Activated naive CD8-positive, alpha-beta T cell treated with anti-CD3 and anti-CD28 coated beads, Interleukin-2, amount 50 U/mL, for 24 hours (primary cell): ENCODE results near the gene OMP.

Source experiments
- ATAC-seq: fragments of 150-1000 bp; cut with Tn5 transposase; one replicate; pipeline ENCODE4 v1.10.0; 2021
- DNase-seq: peaks from one replicate; pipeline ENCODE4 v3.0.0; 2021
- H3K27ac Mint-ChIP-seq: one replicate; pipeline ENCODE4 v1.8.0; 2021; ENCODE audit warnings: mild to moderate bottlenecking, mixed read lengths
- H3K27me3 Mint-ChIP-seq: one replicate; pipeline ENCODE4 v1.8.0; 2021; ENCODE audit warnings: mixed read lengths
- H3K36me3 Mint-ChIP-seq: one replicate; pipeline ENCODE4 v1.8.0; 2021; ENCODE audit warnings: low read depth, mixed read lengths
- H3K4me1 Mint-ChIP-seq: one replicate; pipeline ENCODE4 v1.8.0; 2021; ENCODE audit warnings: mixed read lengths
- H3K4me3 Mint-ChIP-seq: one replicate; pipeline ENCODE4 v1.8.0; 2021; ENCODE audit warnings: mild to moderate bottlenecking, moderate library complexity, mixed read lengths
- H3K9me3 Mint-ChIP-seq: one replicate; pipeline ENCODE4 v1.8.0; 2021; ENCODE audit warnings: mixed read lengths

The OMP gene

DNA sequence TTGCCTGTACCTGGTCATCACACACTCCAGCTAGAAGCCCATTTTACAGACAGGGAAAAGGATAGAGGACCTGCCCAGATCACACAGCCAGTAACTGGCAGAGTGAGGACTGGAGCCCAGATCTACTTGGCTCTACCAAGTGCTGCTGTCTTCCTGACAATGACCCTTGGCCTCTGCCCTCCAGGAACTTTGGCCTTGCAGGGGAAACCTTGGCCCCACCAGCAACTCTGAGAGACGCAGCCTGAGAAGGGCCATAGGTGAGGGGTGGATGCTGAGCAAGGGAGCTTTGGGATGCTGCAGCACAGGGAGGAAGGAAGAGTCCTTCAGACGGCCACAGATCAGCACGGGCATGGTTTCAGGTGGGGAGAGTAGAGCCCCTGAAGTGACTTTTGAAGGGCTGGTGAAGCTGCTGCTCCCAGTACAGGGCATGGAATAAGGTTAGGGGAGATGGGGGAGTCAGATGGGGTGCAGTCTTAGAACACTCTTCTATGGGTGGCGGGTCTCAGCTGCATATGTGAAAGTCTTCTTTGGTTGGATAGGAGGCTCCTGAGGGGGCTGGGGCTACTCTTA, 37.9 kb upstream of the OMP start:
- Mint-ChIP-seq H3K9me3 (no peaks in the 10 kb centered on the region), H3K27me3 (no peaks in the 10 kb centered on the region), H3K4me1 (peaks cover 9% of the 10 kb centered on the region), H3K36me3 (no peaks in the 10 kb centered on the region), H3K4me3 (no peak overlapping the region), H3K27ac (no peak overlapping the region)
- ATAC-seq (no peak), DNase-seq (no peak)

- ATAC-seq (no peak), DNase-seq (no peak)
- Mint-ChIP-seq H3K27me3 (no peaks in the 10 kb centered on the region), H3K36me3 (no peaks in the 10 kb centered on the region), H3K9me3 (no peaks in the 10 kb centered on the region), H3K4me3 (peak overlapping the region; percentile 80), H3K27ac (peak overlapping the region; percentile 73), H3K4me1 (peaks cover 9% of the 10 kb centered on the region)
Observed at GRCh38 chr11:77065878-77066228, 36.8 kb upstream of the OMP start.

DNA sequence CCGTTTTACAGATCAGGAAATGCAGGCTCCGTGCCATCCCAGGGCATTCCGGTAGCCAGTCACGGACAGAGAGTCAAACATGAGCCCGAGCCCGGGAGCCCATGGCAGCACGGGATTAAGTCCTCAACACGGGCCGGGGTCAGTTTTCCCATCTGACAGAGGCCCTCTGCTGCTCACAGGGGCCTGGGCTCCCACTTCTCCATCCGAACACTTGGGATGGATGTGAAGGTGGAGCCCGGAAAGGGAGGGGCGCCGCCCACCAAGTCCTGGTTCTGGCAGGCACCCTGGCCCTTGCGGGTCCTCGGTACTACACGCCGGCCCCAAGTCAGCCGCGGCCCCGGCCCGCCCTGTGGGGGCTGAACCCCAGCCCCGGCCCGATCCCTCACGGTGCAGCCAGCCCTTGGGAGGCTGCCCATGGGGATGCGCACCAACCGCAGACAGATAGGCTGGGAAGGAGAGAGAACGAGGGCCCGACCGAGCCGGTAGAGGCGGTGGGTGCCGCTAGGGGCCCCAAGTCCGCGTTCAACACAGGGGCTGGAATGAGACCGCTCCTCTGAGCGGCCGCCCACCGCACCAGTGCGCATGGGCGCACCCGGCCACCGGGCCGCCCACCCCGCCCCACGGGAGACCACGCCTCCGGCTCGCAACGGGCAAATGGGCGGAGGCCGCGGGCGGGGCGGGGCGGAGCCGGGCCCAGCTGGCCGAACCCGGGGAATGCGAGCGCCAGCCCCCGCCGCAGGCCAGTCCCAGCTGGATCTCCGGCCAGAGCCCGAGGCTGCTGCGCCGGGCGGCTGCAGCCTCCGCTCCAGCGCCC, 36.2 kb upstream of the OMP start, which contains the start of gene CAPN5:
CAPN5 (plus strand) TSS at position 743 of the 814 bp plus-strand sequence. CDS start 17,916 bp downstream, outside the sequence.
- DNase-seq (peak; percentile 91), ATAC-seq (peak; percentile 88)
- no peaks in the 10 kb centered on the region for H3K27me3 Mint-ChIP-seq
- H3K27ac Mint-ChIP-seq: peak within 1 kb of the TSS; percentile 73
- H3K36me3 Mint-ChIP-seq: no peaks in the 10 kb centered on the region
- peak within 1 kb of the TSS; percentile 80 for H3K4me3 Mint-ChIP-seq
- H3K4me1 Mint-ChIP-seq: peaks cover 9% of the 10 kb centered on the region
- H3K9me3 Mint-ChIP-seq: no peaks in the 10 kb centered on the region

- ATAC-seq (no peak), DNase-seq (no peak)
- Mint-ChIP-seq H3K36me3 (no peaks in the 10 kb centered on the region), H3K4me3 (peak overlapping the region; percentile 60), H3K27me3 (no peaks in the 10 kb centered on the region), H3K4me1 (peaks cover 19% of the 10 kb centered on the region), H3K27ac (no peak overlapping the region), H3K9me3 (no peaks in the 10 kb centered on the region)
Observed at GRCh38 chr11:77067861-77068443, 34.7 kb upstream of the OMP start.

GRCh38 chr11:77068457-77069335, 33.9 kb upstream of the OMP start:
- H3K27ac Mint-ChIP-seq: no peak overlapping the region
- no peak overlapping the region for H3K4me3 Mint-ChIP-seq
- DNase-seq: no peak
- H3K27me3 Mint-ChIP-seq: no peaks in the 10 kb centered on the region
- ATAC-seq: no peak
- no peaks in the 10 kb centered on the region for H3K9me3 Mint-ChIP-seq
- H3K36me3 Mint-ChIP-seq: no peaks in the 10 kb centered on the region
- peaks cover 26% of the 10 kb centered on the region for H3K4me1 Mint-ChIP-seq

- Mint-ChIP-seq H3K9me3 (no peaks in the 10 kb centered on the region), H3K4me1 (peaks cover 26% of the 10 kb centered on the region), H3K4me3 (no peak overlapping the region), H3K36me3 (no peaks in the 10 kb centered on the region), H3K27me3 (no peaks in the 10 kb centered on the region), H3K27ac (no peak overlapping the region)
- no peak for DNase-seq
- ATAC-seq: no peak
Observed at GRCh38 chr11:77069336-77069968, 33.2 kb upstream of the OMP start.

DNA sequence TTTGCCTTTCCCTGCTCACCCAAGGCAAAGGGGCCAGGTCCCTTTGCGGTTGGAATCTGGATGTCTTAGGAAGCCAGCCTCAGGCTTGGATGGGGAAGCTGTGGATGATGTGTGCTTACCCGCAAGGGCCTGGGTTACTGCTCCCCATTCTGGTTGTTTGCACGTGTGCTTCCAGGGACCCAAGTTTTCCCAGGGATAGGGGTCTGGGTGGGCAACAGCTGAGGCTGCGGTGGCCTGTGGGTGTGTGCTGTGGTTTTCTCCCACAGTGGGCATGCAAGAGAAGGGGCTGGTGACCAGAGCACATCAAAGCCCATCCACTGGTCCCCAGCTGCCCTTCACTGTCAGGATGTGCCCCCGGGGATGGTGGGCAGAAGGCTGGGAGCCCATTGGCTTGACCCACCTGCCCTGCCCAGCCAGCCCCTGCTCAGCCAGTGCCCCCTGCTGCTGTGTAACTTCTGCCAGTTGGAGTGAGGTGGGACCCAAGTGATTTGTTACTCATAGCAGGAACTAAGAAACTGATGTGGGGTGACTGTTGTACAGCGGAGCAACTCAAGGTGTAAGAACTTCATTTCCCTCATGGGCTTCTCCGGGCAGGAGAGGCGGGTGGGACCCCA, 32.6 kb upstream of the OMP start:
- no peaks in the 10 kb centered on the region for H3K9me3 Mint-ChIP-seq
- no peak overlapping the region for H3K27ac Mint-ChIP-seq
- H3K4me3 Mint-ChIP-seq: no peak overlapping the region
- DNase-seq (no peak), ATAC-seq (no peak)
- H3K36me3 Mint-ChIP-seq: no peaks in the 10 kb centered on the region
- no peaks in the 10 kb centered on the region for H3K27me3 Mint-ChIP-seq
- peaks cover 26% of the 10 kb centered on the region for H3K4me1 Mint-ChIP-seq

DNA sequence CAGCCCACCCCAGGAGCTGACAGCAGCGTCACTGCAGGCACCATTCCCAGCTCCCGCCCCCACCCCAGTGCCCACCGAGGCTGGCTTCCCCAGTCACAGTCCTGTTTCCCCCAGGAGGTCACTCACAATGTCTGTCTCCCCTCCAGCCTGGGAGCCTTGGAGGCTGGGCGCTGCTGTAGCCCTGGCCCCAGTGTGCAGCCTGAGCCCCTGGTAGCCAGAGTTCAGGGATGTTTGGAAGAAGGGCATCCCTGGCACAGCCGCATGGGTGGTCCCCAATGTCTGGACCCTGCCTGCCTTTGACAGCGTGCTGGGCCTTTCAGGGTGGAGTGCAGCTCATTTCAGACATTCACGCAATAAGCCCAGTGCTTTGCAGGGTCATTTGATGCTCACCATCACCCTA, 31.6 kb upstream of the OMP start:
- no peak for ATAC-seq
- peaks cover 21% of the 10 kb centered on the region for H3K4me1 Mint-ChIP-seq
- H3K36me3 Mint-ChIP-seq: no peaks in the 10 kb centered on the region
- no peak overlapping the region for H3K27ac Mint-ChIP-seq
- no peaks in the 10 kb centered on the region for H3K27me3 Mint-ChIP-seq
- H3K9me3 Mint-ChIP-seq: no peaks in the 10 kb centered on the region
- no peak for DNase-seq
- H3K4me3 Mint-ChIP-seq: no peak overlapping the region

GRCh38 chr11:77071671-77072605, 30.7 kb upstream of the OMP start:
- H3K9me3 Mint-ChIP-seq: no peaks in the 10 kb centered on the region
- H3K27me3 Mint-ChIP-seq: no peaks in the 10 kb centered on the region
- H3K4me1 Mint-ChIP-seq: peaks cover 21% of the 10 kb centered on the region
- no peak overlapping the region for H3K4me3 Mint-ChIP-seq
- H3K27ac Mint-ChIP-seq: peak overlapping the region; percentile 4
- ATAC-seq (no peak), DNase-seq (no peak)
- no peaks in the 10 kb centered on the region for H3K36me3 Mint-ChIP-seq

DNA sequence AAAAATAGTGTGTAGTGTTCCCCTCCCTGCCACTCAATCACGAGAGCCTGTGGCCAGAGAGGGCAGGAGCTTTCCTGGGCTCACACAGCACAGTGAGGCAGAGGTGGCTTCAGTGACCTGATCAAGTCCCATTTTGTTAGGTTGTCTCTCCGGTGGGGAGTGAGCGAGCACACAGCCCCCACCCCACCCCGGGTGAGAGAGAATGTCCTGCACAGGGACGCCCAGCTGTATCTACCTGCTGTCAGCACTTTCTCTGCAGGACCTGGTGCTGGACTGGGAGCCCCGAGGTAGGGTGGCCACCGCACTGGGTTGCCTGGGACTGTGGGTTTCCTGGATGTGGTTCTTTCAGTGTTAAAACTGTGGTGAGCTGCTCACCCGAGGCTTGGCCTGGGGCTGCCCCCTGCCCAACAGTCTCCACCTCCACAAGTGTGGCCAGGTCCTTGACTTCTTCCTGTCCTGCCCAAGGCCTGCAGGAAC, 29.8 kb upstream of the OMP start:
- no peaks in the 10 kb centered on the region for H3K27me3 Mint-ChIP-seq
- no peaks in the 10 kb centered on the region for H3K36me3 Mint-ChIP-seq
- H3K4me1 Mint-ChIP-seq: peaks cover 17% of the 10 kb centered on the region
- H3K27ac Mint-ChIP-seq: no peak overlapping the region
- DNase-seq (peak; percentile 19), ATAC-seq (peak; percentile 30)
- H3K4me3 Mint-ChIP-seq: no peak overlapping the region
- no peaks in the 10 kb centered on the region for H3K9me3 Mint-ChIP-seq

DNA sequence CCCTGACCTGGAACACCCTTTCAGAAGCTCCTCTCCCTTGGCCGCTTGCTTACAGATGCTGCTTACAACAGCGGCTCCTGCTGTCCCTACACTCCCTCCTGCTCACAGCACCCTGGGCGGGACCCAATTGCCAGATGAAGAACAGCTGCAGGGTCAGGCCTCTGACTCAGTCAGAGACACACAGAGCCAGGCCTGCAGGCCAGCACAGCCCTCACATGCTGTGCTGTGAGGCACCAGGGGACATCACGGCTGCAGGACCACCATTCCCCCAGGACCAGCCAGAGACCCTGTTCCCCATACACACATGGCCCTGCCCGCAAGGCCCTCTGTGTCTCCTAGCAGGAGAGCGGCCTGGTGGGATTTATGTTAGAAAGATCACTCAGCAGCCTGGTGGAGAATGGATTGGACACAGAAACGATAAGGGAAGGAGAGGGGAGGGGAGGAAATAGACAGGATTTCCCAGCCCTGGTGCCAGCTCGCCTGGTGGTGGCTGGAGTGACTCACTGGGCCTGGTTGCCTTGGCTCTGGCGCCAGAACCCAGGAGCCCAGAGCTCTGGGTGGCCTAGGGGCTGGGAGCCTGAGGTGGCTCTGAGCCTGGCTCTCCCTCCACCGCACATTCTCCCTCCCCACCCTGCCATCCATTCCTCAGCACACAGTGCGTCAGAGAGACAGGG, 29.2 kb upstream of the OMP start:
- peaks cover 2% of the 10 kb centered on the region for H3K9me3 Mint-ChIP-seq
- H3K4me3 Mint-ChIP-seq: no peak overlapping the region
- DNase-seq: no peak
- H3K27ac Mint-ChIP-seq: no peak overlapping the region
- peak; percentile 12 for ATAC-seq
- H3K4me1 Mint-ChIP-seq: peaks cover 17% of the 10 kb centered on the region
- H3K36me3 Mint-ChIP-seq: no peaks in the 10 kb centered on the region
- no peaks in the 10 kb centered on the region for H3K27me3 Mint-ChIP-seq

DNA sequence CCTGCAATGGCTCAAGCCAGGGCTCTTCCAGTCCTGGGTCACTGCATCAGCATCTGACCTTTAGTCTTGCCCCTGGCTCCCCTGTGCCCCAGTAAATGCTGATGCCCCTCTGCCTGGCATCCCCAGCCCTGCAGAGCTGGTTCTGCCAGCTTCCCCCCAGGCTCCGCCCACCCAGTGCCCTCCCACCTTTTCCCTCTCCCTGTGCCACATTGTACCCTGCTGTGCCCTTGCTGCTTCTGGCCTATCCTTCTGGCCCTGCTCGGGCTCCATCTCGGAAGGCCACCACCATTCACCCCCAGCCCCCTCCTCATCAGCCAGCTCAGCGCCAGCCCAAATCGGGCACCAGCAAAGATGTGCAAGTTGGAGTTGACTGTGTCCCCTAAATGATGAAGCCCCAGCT, 28.4 kb upstream of the OMP start:
- Mint-ChIP-seq H3K36me3 (no peaks in the 10 kb centered on the region), H3K4me1 (peaks cover 17% of the 10 kb centered on the region), H3K27me3 (no peaks in the 10 kb centered on the region), H3K27ac (no peak overlapping the region), H3K9me3 (peaks cover 8% of the 10 kb centered on the region), H3K4me3 (no peak overlapping the region)
- no peak for DNase-seq
- ATAC-seq: no peak
